Bronchial epithelial cell (primary cell): ENCODE results near the gene RNU2-63P. TPM values are rescaled to one million over a fixed set of nuclear protein-coding genes. Genes with fewer than 3 reads are reported as not detected.
"Not testable (repeated sequence)": the region's sequence is repeated elsewhere in the genome, so short reads cannot be mapped to it uniquely, and the experiment has no call there.

ENCODE experiments used
- DNase-seq: peaks from one replicate; pipeline ENCODE4 v3.0.0-alpha.2; 2010; ENCODE audit warnings: low read depth
- FAIRE-seq: peaks from 2 replicates; lab custom pipeline; 2011; peaks lifted over from hg19 to GRCh38; lab: Jason Lieb, UNC
- H3K27me3 ChIP-seq: 2 replicates; pipeline ENCODE4 v1.5.1; 2011; ENCODE audit warnings: low read length; ENCODE audit not compliant: control insufficient read depth, insufficient read depth
- H3K36me3 ChIP-seq: 2 replicates; pipeline ENCODE4 v1.5.1; 2011; ENCODE audit warnings: low read length; ENCODE audit not compliant: control insufficient read depth, insufficient read depth
- H3K4me3 ChIP-seq: 2 replicates; pipeline ENCODE4 v1.5.1; 2011; ENCODE audit warnings: mild to moderate bottlenecking, low read depth, low read length, control low read depth
- total RNA-seq: library from RNA; depleted of rRNA; stranded (reverse); fragments of >200 nt; gene quantifications from 2 replicates; pipeline ENCODE4 v1.2.1, GENCODE V29; 2014
- TF ChIP-seq, protein P1 (sequence below): IDR thresholded peaks from 2 replicates; pipeline ENCODE4 v1.5.1; 2011; ENCODE audit warnings: mild to moderate bottlenecking, moderate library complexity, low read length, control low read depth, inconsistent platforms; ENCODE audit not compliant: insufficient read depth, severe bottlenecking

Gene RNU2-63P
- total RNA-seq, 1 donor from 2014 or later: not detected

DNA sequence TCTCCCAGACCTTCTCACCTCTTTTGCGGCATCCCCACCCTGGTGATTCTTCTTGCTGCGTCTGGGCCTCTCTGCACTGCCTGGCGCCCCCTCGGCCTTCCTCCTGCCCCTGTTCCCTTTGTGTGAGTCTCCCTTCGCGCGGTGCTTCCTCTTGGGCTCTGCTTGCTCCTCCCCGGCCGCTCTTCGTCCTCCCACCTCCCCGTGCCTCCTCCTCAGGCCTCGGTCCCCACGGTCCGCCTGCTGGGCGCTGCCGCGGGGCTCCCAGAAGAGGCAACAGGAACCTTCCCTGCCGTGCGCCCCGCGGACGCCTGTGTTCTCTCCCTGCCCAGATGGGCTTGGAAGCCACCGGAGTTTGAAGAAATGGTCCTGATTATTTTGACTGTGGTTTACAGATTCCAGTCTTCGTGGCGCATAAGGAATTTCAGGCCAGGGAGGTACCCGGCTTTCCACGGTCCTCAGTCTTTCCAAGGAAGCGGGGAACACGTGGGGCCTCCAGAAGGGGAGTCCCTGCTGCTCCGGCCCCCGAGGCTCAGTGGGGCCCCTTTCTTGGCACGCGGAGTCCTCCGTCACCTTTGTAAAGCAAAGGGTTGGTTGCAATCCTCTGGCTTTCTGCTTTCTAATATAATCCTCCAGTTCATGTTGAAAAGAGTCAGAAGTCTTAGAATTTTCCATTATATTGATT lies 13.1 kb downstream of the RNU2-63P start:
- FAIRE-seq (no peak), DNase-seq (no peak)
- Histone ChIP-seq H3K4me3 (no peak overlapping the region), H3K36me3 (no peaks in the 10 kb centered on the region), H3K27me3 (no peaks in the 10 kb centered on the region)
- TF ChIP-seq, protein P1, sequence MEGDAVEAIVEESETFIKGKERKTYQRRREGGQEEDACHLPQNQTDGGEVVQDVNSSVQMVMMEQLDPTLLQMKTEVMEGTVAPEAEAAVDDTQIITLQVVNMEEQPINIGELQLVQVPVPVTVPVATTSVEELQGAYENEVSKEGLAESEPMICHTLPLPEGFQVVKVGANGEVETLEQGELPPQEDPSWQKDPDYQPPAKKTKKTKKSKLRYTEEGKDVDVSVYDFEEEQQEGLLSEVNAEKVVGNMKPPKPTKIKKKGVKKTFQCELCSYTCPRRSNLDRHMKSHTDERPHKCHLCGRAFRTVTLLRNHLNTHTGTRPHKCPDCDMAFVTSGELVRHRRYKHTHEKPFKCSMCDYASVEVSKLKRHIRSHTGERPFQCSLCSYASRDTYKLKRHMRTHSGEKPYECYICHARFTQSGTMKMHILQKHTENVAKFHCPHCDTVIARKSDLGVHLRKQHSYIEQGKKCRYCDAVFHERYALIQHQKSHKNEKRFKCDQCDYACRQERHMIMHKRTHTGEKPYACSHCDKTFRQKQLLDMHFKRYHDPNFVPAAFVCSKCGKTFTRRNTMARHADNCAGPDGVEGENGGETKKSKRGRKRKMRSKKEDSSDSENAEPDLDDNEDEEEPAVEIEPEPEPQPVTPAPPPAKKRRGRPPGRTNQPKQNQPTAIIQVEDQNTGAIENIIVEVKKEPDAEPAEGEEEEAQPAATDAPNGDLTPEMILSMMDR: no peak

DNA sequence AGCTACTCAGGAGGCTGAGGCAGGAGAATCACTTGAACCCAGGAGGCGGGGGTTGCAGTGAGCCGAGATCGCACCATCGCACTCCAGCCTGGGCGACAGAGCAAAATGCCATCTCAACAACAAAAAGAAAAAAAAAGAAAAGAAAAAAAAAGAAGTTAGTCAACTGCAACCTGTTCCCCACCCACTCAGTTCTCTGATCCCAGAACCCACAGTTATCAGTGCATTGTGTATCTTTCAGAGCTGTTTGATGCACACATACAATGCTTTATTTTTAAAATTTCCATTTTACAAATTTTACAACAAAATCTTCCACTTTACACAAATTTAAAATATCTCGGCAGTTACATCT lies 14.0 kb downstream of the RNU2-63P start:
- no peaks in the 10 kb centered on the region for H3K27me3 ChIP-seq
- DNase-seq (no peak), FAIRE-seq (no peak)
- no peaks in the 10 kb centered on the region for H3K36me3 ChIP-seq
- no peak overlapping the region for H3K4me3 ChIP-seq
- TF ChIP-seq, protein P1: no peak

DNA sequence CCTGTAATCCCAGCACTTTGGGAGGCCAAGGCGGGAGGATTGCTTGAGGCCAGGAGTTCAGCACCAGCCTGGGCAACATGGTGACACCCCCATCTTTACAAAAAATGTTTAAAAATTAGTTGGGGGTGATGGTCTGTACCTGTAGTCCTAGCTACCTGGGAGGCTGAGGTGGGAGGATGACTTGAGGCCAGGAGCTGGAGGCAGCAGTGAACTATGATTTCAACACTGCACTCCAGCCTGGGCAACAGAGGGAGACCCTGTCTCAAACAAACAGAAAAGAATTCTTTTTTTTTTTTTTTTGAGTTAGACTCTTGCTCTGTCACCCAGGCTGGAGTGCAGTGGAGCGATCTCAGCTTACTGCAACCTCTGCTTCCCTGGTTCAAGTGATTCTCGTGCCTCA lies 15.9 kb downstream of the RNU2-63P start:
- DNase-seq, H3K27me3 ChIP-seq, H3K4me3 ChIP-seq, FAIRE-seq, H3K36me3 ChIP-seq: not testable (repeated sequence)

DNA sequence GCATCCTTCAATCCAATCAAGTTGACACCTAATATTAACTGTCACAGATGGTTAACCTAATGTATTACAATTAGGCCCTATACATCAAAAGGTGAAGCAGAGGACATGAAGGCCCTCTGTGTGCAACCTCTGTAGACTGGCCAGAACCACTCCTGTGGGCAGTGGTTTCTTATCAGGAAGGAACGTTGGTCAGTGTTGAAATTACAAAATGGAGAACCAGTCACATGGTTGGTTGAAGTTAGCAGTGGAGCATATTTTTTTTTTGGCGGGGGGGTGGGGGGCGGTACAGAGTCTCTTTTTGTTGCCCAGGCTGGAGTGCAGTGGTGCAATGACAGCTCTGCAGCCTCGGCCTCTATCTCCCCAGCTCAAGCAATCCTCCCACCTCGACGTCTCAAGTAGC lies 19.8 kb downstream of the RNU2-63P start:
- Histone ChIP-seq H3K36me3 (no peaks in the 10 kb centered on the region), H3K4me3 (no peak overlapping the region), H3K27me3 (no peaks in the 10 kb centered on the region)
- TF ChIP-seq, protein P1: no peak
- FAIRE-seq: no peak
- DNase-seq: peak; percentile 17

DNA sequence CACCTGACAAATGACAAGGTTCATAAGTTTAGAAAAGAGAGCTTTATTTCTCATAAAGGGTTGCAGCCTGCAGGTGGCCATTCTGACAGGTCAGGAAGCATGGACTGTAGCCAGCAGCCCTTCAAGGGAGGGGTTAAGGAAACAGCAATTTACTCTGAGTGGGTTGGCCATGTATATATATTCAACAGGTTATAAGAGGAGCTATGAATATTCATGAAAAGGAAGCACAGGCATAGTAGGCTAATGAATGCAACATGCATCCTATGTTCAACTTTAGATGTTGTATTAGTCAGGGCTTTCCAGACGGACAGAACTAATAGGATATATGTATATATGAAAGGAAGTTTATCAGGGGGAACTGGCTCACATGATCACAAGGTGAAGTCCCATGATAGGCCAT lies 20.6 kb downstream of the RNU2-63P start:
- H3K27me3 ChIP-seq: no peaks in the 10 kb centered on the region
- H3K36me3 ChIP-seq: no peaks in the 10 kb centered on the region
- no peak for FAIRE-seq
- no peak overlapping the region for H3K4me3 ChIP-seq
- DNase-seq: no peak
- TF ChIP-seq, protein P1: no peak

DNA sequence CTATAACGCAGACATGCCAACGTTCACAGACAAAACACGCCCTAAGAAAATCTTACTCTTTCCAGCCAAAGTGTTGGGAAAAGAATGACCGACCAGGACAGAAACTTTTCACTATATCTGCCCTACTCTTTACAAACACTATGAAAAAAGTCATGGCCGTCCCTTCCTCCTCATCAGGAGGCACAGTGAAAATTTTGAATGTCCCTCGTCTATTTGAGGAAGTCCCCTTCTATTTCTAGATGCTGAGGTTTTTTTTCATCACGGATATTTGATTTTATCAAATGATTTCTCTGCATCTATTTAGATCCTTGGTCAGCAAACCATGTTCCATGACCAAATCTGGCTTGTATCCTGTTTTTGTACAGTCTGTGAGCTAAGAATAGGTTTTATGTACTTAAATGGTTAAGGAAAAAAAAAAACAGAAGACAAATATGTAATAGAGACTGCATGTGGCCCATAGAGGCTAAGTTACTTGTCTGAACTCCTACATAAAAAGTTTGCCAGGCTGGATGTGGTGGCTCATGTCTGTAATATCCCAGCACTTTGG lies 22.0 kb downstream of the RNU2-63P start:
- FAIRE-seq, H3K4me3 ChIP-seq, DNase-seq, H3K27me3 ChIP-seq, H3K36me3 ChIP-seq: not testable (repeated sequence)

DNA sequence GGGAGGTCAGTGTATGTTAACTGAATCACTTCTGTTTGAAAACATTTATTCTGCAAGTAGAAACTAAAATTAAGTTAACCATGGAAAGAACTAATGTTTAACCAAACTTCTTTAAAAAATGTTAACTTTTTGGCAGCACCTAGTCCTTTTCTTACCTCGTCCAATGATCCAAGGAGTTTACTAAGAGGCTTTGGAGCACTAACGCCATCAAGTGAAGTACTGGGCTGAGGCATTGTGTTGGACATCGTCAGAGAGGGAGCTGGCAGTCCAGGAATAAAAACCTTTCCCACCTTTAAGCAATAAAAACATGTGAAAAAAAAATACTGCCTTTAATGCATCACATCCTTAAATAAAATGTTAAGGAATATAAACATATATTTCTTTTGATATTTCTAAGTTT lies 23.8 kb downstream of the RNU2-63P start:
- H3K36me3 ChIP-seq, DNase-seq, H3K4me3 ChIP-seq, H3K27me3 ChIP-seq, FAIRE-seq: not testable (repeated sequence)

DNA sequence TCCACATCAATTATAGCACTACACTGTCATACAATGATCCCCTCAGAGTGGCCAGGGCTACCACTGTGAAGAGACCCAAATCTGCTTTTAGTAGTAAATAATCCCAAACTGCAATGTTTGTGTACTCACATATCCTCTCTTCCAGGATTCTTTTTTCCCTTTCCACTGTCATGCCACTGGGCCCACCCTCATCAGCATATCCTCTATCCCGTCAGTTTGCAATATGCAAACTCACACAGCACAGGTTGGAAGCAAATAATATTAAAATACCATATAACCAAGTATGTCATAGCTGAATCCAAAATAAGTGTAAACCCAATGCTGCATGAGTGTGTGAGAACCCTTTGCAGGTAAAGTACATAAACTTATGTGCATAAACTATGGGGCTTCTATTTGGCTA lies 28.9 kb downstream of the RNU2-63P start:
- DNase-seq, H3K36me3 ChIP-seq, FAIRE-seq, H3K27me3 ChIP-seq, H3K4me3 ChIP-seq: not testable (repeated sequence)

DNA sequence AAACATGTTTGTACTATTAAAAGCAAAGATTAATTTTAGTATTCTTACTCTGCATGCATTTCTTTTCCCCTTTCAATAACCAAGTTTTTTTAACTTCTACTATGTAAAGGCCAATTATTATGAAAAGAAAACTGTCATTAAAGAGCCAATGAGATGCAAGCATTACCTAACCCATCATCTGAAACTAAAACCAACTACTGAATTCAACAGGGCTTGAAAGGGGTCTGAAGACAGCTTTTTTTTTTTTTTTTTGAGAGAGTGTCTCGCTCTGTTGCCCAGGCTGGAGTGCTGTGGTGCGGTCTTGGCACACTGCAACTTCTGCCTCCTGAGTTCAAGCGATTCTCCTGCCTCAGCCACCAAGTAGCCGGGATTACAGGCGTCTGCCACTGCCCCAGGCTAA lies 30.4 kb downstream of the RNU2-63P start:
- not testable (repeated sequence) for H3K4me3 ChIP-seq, H3K27me3 ChIP-seq, DNase-seq, FAIRE-seq, H3K36me3 ChIP-seq

DNA sequence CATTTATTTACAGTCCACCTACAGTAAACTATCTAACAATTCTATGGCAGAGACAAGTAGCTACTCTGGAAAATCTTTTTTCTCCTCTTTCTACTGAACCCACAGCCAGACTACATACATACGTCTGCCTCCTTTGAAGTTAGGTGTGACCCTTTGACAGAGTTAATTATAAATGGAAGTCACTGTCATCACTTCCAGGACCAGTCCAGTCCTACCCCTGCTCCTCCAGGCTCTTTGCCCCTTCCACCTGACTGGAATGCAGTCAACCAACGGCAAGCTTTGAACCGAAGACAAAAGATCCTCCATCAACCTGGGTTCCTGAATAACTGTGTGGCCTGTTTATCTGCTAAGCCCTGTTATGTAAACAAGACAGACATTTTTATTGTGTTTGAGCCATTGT lies 35.2 kb downstream of the RNU2-63P start:
- H3K36me3 ChIP-seq, DNase-seq, H3K4me3 ChIP-seq, H3K27me3 ChIP-seq, FAIRE-seq: not testable (repeated sequence)
